Renal cortex interstitium (tissue), 11 donors: ENCODE measurements around the gene TMEM191B. TPM values are rescaled to one million over a fixed set of nuclear protein-coding genes. Genes with fewer than 3 reads are reported as not detected.
"Not testable (repeated sequence)": the region's sequence is repeated elsewhere in the genome, so short reads cannot be mapped to it uniquely, and the experiment has no call there.

Source experiments
- DNase-seq, 11 donors: peaks; one replicate each; pipeline ENCODE4 v3.0.0-alpha.2; 2013; ENCODE audit warnings: low read depth in 9 of 11, low spot score in 4 of 11; ENCODE audit errors: extremely low read depth in 1 of 11
- polyA plus RNA-seq, 3 donors: library from polyadenylated mRNA; unstranded; fragments of 120-200 nt; gene quantifications; one replicate each; pipeline ENCODE4 v1.2.1, GENCODE V29; 2013; ENCODE audit not compliant: insufficient read length in 3 of 3

The TMEM191B gene
- polyA plus RNA-seq, 3 donors = 0.62 to 3.8 (median 2.9) TPM

DNA sequence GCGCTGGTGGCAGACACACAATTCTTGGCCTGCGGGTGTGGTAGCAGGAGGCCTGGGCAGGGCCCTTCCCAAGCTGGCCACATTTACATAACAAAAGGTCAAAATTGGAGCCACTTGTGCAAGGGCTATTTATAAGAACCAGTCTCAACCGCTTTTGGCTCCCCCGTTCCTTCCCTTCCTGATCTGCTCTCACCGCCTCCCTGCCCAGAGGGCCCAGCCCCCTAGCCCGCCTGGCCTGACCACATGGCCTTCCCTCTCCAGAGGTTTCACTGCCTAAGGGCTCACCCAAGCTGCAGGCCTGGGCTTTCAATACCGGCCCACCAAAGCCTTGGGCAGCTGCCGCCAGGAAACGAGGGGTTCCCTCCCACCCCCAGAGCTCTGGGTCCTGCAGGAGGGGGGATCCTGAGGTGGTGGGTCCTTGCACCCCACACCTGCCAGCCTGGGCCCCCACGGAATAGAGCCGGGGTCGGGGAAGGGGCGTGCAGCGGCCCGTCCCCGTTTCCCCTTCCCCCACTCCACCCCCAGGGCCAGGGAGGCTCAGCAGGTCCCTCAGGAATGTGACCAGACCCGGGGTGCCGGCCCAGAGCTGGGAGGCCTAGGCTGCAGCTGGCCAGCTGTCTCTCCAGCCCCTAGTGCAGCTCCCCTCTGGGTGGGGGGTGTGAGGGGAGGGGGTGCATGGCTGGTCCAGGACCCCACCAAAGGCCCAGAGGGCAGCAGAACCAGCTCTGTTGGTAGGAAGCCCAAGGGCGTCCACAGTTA lies 25.4 kb downstream of the TMEM191B start:
- not testable (repeated sequence) for DNase-seq

DNA sequence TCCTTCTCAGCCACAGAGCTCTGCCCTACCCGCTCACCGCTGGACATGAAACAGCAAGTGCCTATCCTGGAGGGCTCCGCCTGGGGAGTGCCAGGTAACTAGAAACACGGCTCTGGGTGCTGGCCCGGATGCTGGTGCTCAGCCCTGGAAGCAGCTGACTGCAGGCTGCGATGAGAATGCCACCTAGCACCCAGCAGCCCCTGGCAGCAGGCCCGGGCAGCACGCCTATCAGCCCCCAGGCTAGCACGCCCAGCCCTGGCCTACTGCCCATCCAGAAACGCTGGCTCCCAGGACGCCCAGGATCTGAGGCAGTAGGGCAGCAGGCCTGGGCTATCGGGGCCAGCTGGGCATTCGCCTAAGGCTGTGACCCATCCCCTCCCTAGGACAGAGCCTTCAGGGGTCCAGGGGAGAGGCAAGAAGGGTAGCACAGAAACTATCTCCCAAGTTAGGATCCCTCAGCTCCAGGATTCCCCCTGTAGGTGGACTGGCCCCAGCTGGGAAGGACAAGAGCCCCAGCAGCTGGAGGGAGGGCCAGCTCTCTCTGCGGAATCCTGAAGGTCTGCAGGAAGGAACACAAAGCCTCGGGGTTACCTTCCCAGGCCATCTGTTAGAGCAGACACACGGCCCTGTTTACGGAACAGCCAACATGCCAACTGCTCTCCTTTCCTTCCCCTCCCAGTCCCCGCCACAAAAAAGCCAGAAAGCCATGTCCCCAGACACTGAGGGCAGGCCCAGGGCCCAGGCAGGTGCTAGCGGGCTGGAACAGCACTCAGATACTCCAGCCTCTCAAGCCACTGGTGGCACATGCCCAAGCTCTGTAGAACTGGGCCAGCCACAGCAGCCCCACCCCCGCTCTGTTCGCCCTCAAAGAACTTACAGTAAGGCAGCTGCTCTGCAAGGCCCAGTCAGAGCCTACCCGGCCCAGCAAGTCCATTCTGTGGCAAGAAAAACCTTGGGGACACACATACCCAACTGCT lies 27.0 kb downstream of the TMEM191B start:
- DNase-seq = not testable (repeated sequence)

DNA sequence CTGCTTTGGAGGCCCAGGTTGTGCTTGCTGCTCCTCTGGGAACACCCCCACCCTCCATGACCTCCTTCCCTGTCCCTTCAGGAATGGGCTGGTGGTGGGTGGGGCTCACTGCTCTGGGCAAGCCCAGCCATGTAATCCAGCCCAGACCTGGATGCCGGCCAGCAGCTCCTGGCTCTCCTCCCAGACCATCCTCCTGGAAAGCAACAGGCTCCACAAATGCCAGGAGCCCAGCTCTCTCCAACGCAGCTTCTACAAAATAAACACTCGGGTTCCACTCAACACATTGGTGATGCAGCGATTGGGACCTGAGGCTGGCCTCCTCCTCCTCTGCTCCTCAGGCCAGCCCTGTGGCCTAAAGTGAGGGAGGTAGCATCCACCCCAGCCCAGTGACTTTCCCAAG lies 30.9 kb downstream of the TMEM191B start:
- DNase-seq = not testable (repeated sequence)

DNA sequence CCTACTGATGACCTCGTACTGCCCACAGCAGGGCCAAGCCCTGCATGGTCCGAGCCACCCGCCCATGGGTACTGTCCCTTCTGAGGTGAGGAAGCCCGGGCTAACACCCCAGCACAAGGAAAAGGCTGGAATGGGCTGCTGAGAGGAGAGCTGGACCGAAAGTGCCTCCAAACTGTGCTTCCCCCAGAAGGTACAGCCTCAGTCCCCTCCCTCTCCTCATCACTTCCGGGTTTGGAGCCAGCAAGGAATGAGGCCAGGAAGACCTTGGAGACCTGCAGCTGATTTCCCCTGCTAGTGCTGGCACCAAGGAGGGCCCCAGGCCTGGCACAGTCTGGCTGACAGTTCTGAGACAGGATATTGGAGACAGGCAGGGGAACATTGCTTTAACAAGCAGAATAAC lies 31.3 kb downstream of the TMEM191B start:
- not testable (repeated sequence) for DNase-seq

DNA sequence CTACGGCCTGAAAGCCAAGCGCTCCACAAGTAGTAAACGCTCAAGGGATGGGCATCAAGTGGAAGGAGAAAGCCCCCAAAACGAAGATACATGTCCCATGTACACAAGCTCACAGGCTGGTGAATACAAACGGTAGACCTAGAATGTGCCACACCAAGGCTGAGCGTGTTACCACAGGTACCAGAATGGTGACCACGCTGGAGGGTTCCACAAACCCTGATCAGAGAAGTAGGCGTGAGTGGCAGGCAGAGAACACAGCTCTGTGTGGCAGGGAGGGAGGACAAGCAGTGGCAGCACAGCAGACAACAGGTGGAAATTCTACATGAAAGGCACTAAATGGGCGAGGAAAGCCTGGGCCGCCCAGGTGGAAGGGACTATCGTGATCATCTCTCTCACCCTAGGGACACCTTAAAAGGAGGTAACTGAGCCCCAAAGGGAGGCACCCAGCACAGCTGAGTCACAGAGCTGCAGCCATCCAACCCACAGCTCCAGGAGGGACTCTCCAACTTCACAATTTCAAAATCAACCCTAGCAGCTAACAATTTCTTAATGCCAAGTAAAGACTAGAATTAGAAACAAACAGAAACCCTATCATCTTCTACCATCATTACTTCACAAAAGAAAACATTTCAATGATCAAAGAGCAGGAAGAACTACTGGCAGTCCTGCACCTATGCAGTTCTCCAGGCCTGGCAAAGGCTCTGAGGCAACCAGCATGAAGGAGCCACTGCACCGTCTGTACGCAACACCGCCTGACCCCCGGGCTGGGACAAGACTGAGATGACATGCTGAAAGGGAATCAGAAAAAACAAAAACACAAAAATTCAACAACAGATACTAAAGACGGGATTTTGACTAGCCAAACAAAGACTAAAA lies 32.7 kb downstream of the TMEM191B start:
- DNase-seq = not testable (repeated sequence)

DNA sequence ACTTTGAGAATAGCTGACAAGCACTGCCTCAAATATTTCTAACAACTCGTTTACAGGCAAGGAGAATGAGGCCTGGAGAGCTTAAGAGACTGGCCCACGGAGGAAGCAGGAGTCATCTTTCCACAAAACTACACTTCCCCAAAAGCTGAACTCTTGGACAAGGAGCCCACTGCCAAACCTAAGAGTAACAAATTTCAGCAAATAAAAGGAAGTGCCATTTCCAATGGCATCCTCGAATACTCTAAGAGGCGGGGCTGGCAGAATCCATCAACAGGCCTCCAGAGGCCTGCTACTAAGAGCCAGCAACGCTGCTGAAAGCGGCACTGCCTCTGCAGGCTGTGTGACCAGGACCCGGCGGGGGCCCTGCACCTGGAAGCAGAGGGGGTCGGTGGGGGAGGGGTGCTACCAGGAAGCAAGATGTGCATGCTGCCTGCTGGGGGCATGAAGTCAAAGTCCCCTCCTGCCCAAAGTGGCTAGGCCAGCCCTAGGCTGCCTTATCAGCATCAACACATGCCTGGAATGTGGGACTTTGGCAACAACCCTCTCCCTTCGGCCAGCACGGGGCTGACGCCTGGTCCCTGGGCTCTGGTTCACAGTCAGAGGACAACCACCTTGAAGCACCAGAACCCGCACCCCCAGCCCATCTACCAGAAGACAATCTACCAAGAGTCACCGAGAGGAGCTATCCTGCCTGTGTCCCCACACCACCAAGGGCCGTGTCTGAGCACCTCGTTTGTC lies 43.1 kb downstream of the TMEM191B start:
- DNase-seq = not testable (repeated sequence)

DNA sequence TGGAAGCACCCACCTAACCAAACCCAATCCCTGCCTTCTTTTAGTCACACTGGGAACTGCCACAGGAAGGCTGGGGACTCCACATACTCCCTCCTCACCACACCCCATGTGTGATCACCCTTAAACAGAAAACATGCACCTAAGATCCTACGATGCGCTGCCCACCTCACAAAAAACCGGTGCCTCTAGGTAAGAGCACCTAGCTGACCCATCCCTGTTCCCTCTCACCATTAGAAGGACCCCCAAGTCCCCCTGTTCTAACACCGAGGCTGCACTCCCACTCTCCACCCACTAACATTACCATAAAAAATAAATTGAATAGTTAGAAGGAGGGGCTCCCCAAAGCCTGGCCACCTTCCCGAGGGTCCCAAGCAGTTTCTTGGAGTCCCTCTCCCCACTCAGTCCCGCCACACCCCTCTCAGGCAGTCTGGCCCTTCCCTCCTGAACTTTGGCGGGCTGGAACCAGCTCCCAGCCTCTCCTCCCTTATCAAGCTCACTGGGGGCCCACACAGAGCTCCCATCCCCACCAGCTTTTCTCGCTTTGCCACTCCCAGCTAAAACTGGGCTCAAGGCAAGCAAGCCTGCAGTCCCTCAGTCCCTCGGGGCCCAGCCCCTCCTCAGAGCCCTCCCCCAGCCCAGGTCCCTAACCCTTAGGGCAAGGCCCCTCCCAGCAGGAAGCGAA lies 46.0 kb downstream of the TMEM191B start:
- DNase-seq = not testable (repeated sequence)

DNA sequence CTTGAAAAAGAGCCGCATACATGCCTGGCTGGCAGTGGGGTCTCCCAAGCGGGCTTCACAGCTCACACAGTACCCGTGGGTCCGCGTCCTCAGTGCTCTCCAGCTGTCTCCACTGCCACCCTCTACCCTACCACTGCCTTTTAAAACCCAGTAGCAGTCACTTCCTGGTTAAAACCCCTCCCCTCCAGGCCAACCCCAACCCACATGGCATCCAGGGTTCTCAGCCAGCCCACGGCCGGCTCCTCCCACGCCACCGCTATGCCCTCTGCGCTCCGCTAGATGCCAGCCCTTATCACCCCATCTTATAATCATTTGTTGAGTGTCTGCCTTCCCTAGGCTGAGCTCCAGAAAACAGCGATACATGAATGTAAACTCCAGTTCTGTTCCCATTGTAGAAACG lies 47.0 kb downstream of the TMEM191B start:
- not testable (repeated sequence) for DNase-seq

DNA sequence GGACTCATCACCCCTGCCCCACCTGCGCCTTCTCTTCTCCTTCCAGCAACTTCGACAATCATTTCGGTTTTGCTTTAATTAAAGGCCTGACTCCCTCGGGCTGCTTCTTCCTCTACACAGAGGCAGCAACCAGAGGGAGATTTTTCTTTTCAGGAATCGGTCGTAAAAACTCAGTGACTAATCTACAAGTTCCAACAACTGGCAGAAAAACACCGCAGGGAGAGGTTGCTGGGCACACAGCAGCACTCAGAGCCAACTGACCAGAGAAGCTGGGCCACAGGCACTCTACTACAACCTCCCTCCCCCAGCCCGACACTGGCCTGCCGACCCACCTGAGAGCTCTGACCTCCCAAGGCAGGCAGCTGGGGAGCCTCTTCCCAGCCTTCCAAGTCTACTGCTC lies 48.1 kb downstream of the TMEM191B start:
- DNase-seq = not testable (repeated sequence)

DNA sequence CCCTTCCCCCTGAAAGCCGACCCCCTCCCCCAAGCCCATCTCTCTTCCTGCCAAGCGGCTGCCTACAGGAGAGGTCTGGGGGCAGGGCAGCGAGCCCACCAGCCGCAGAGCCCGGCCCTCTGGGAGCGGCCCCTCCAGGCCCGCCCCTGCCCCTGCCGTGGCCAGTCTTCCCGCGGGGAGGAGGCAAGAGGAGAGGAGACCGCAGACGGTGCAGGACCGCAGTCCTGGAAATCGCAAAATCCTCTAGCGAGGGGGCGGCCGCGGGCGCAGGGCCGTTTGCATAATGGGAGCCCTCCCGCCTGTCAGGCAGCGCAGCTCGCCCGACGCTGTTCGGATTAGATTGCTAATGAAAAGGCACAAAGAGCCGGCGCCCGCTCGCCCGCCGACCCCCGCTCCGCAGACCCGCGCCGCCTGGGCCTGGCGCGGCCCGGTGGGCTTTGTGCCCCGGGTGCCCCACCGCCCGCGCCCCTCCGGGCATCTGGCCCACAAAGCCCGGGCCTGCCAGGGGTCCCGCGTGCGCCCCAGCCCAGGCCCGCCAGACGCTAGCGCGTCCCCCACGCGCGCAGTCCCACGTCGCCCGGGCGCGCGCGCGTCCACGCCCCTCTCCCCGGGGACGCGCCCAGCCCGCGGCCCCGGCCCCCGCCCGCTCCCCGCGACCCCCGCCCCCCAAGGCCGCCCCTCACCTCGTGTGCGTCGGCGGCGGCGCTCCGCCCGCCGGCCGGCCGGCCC lies 49.7 kb downstream of the TMEM191B start:
- DNase-seq = not testable (repeated sequence)

DNA sequence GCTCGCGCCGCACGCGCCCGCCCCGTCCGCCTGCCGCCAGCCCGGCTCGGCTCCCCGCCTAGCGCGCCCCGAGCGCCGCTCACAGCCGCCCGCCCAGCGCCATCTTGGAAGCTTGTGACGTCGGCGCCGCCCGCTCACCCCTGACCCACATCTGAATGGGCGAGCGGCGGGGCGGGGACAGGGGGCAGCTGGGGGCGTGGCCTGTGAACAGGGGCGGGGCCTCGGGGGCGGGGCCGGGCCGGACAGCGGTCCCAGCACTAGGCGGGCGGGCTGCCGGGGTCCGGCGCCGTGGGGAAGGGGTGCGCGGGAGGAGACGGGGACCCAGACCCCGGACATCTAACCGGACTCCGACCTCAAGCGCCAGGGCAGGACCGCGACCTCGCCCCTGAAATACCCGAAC lies 50.2 kb downstream of the TMEM191B start:
- peak in 1 of 11 donors; percentile 1 for DNase-seq

Other genes with a start within 250 kb of the TMEM191B start
- under 1 TPM in 1 of 3 donors, not detected in 2; 0.25 TPM for gene GGTLC3, start 9.6 kb upstream of the TMEM191B start, polyA plus RNA-seq
- gene RIMBP3, start 84.1 kb downstream of the TMEM191B start, polyA plus RNA-seq = under 1 TPM; 0.40 to 0.45 (median 0.40) TPM